Adrenal gland (tissue), 12 donors: Measurements from ENCODE around the gene IARS2. TPM values are rescaled to one million over a fixed set of nuclear protein-coding genes. Genes with fewer than 3 reads are reported as not detected.
"Not testable (repeated sequence)": the region's sequence is repeated elsewhere in the genome, so short reads cannot be mapped to it uniquely, and the experiment has no call there.

Experiments used
- DNase-seq, 7 donors: peaks; one replicate each; pipeline ENCODE4 v3.0.0-alpha.2; 2019 to 2020
- H3K27ac ChIP-seq, 5 donors: fragments of 200-600 bp; sonication (generic) in 4 of 5; 1 replicate in 3 of 5; 2 replicates in 2 of 5; pipeline versions ENCODE4 v1.5.1 to v1.8.0; 2016 to 2020; ENCODE audit warnings: mild to moderate bottlenecking in 1 of 5
- H3K27me3 ChIP-seq: fragments of 200-600 bp; 2 replicates; pipeline ENCODE4 v1.8.0; 2021
- H3K36me3 ChIP-seq, 2 donors: fragments of 200-600 bp; replicated peaks in 1 of 2; 1 replicate in 1 of 2; 2 replicates in 1 of 2; pipeline versions ENCODE4 v1.5.1 to v1.8.0; 2018 to 2022
- H3K4me1 ChIP-seq, 2 donors: fragments of 200-600 bp; replicated peaks in 1 of 2; 1 replicate in 1 of 2; 2 replicates in 1 of 2; pipeline versions ENCODE4 v1.5.1 to v1.8.0; 2018 to 2021
- H3K4me3 ChIP-seq, 4 donors: fragments of 200-600 bp; sonication (generic) in 3 of 4; one replicate each; pipeline ENCODE4 v1.5.1; 2016 to 2018
- H3K9me3 ChIP-seq, 3 donors: fragments of 200-600 bp; sonication (generic) in 1 of 3; replicated peaks in 1 of 3; 1 replicate in 2 of 3; 2 replicates in 1 of 3; pipeline versions ENCODE4 v1.5.1 to v1.8.0; 2016 to 2021
- POLR2A ChIP-seq, 2 donors: fragments of 450-650 bp; IDR thresholded peaks; one replicate each; pipeline ENCODE4 v1.6.1; 2017; ENCODE audit warnings: antibody characterized with exemption in 2 of 2, mild to moderate bottlenecking in 2 of 2, moderate library complexity in 1 of 2
- WGBS, 4 donors: extraction: QIAGEN DNeasy Blood & Tissue Kit in 2 of 4; methylation state at CpG; one replicate each; pipeline versions ENCODE4 v1.1.5 to v1.1.7; 2013 to 2017; 5-methylcytosine and 5-hydroxymethylcytosine counted together
- intact Hi-C, 2 donors: fragments of 100-400 bp; cut with DNase I; formaldehyde crosslinking; loops; one replicate each; pipeline versions ENCODE4 v1.14.1 to v1.15.0; 2022 to 2023
- polyA plus RNA-seq, 3 donors: library from polyadenylated mRNA; stranded (reverse); fragments of 200-250 nt in 2 of 3; fragments of 350-450 nt in 1 of 3; fragmentation: Illumina TruSeq in 1 of 3; extraction: RNeasy Lipid Tissue Mini Kit (QIAGEN cat#74804) in 1 of 3; gene quantifications; one replicate each; pipeline ENCODE4 v1.2.3, GENCODE V29; 2013 to 2014
- total RNA-seq, 9 donors: library from RNA; depleted of rRNA in 4 of 9; stranded (reverse); fragments of >200 nt in 4 of 9; fragments of 120-200 nt in 1 of 9; fragmentation: NEBNext Ultra II Directional in 1 of 9; extraction: Animal tissue kit (Norgen Biotek cat#: 25700) in 1 of 9; gene quantifications; one replicate each; pipeline versions ENCODE4 v1.1.0 to v1.2.4, GENCODE V29; 2013 to 2023
- TF ChIP-seq, protein P1 (sequence below), 6 experiments: fragments of 450-650 bp in 4 of 6; fragments of 200-600 bp in 2 of 6; sonication (generic) in 1 of 6; IDR thresholded peaks; 1 replicate in 5 of 6; 2 replicates in 1 of 6; pipeline versions ENCODE4 v1.5.1 to v1.8.0; 2016 to 2021; ENCODE audit warnings: antibody characterized with exemption in 6 of 6, mild to moderate bottlenecking in 2 of 6, moderate library complexity in 1 of 6
- donor health status: healthy with polysubstance abuse.
- donor health status: Bipolar disorder and iron deficiency.
- donor health status: DM: yes; HTN: yes; CAD: no.
- donor health status: DM: no; HTN: no; CAD: no.
- donor health status: DM: no; HTN: no; CAD: no.
- donor health status: DM: yes; HTN: yes; CAD: no.

The IARS2 gene
- total and polyA plus RNA-seq, 12 donors = 11.8 to 133 (median 89.9) TPM

DNA sequence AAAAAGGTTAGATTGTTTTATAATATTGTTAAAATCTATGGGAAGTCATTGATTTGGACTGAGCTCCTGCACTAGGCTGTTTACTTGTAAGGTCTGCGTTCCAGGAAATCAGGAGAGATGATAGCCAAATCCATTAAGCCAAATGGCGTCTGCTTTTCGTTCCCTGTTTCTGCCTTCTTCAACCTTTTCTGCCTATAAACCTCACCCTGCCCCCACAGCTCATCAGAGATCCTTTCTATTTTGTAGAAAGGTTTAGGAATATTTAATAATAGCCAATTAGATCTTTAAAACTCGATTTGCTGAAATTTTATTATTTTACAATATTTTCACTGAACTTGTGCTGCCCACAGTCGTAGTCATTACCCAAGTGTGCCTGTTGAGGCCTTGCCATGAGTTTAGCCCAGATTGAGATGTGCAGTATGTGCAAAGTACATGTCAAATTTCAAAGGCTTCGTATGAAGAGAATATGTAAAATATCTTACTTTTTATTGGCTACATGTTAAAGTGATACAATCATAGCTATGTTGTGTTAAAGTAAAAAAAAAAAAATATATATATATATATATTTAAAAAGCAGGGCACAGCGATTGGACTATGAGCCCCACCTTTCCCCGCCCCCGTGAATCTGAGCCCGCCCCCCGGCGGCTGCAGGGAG is 444 bp upstream of the IARS2 start:
- no peaks in the 10 kb centered on the region for H3K9me3 ChIP-seq
- H3K27me3 ChIP-seq = no peaks in the 10 kb centered on the region
- WGBS, 4 donors = 25 to 29% (median 28%) methylated on average over 12 of the region's 12 CpGs
- peaks cover 5 to 12% of the 10 kb centered on the region in 2 donors for H3K4me1 ChIP-seq
- intact Hi-C loops = loop anchor here in 1 of 2 donors (10.0 kb wide), 1 partner anchor 49 kb away; the partner anchor contains the start of gene EPRS1
- no peak for DNase-seq
- no peak overlapping the region for H3K27ac ChIP-seq
- H3K4me3 ChIP-seq = peak overlapping the region in 2 of 4 donors; percentile 71 to 99
- no peak for TF ChIP-seq POLR2A (IDR thresholded peaks at IDR 0.05)
- TF ChIP-seq, protein P1, sequence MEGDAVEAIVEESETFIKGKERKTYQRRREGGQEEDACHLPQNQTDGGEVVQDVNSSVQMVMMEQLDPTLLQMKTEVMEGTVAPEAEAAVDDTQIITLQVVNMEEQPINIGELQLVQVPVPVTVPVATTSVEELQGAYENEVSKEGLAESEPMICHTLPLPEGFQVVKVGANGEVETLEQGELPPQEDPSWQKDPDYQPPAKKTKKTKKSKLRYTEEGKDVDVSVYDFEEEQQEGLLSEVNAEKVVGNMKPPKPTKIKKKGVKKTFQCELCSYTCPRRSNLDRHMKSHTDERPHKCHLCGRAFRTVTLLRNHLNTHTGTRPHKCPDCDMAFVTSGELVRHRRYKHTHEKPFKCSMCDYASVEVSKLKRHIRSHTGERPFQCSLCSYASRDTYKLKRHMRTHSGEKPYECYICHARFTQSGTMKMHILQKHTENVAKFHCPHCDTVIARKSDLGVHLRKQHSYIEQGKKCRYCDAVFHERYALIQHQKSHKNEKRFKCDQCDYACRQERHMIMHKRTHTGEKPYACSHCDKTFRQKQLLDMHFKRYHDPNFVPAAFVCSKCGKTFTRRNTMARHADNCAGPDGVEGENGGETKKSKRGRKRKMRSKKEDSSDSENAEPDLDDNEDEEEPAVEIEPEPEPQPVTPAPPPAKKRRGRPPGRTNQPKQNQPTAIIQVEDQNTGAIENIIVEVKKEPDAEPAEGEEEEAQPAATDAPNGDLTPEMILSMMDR (IDR thresholded peaks at IDR 0.05) = no peak
- peaks cover 0 to 12% of the 10 kb centered on the region in 2 donors for H3K36me3 ChIP-seq

DNA sequence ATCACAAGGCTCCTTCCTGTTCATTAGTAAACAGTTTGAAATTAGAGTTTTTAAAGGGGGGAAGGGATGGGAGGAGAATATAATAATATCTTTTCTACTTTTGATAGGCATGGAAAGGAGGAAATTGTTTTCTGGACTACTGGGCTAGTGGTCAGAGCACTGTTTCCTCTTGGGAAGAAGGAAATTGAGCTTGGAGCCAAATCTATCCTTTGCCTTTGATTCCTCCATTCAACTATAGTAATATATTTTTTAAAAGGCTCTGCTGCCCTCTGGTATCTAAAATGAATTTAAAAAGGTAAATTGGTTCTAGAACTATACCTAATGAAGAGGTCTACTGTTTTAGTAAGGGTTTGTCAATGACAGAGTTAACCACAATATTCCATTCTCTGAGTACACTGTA is 5.9 kb downstream of the IARS2 start:
- no peaks in the 10 kb centered on the region for H3K9me3 ChIP-seq
- H3K27ac ChIP-seq = no peak overlapping the region
- no peaks in the 10 kb centered on the region for H3K27me3 ChIP-seq
- peaks cover 2 to 6% of the 10 kb centered on the region in 2 donors for H3K4me1 ChIP-seq
- peaks cover 0 to 64% of the 10 kb centered on the region in 2 donors for H3K36me3 ChIP-seq
- intact Hi-C loops = loop anchor here in 1 of 2 donors (10.0 kb wide), 2 partner anchors 55 kb away; partner anchors contain the start of gene EPRS1
- DNase-seq = no peak
- H3K4me3 ChIP-seq = no peak overlapping the region
- TF ChIP-seq POLR2A (IDR thresholded peaks at IDR 0.05) = no peak
- TF ChIP-seq, protein P1 (IDR thresholded peaks at IDR 0.05) = no peak

DNA sequence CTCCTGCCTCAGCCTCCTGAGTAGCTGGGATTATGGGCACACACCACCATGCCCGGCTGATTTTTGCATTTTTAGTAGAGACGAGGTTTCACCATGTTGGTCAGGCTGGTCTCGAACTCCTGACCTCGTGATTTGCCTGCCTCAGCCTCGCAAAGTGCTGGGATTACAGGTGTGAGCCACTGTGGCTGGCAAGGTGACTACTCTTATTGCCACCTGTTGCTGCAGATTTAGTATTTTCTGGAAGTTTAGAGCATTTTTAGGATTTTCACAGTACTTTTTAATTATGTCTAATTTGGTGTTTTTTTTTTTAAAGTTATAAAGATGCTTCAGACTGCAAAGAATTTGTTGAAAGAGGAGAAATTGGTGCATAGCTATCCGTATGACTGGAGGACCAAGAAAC is 16.5 kb downstream of the IARS2 start:
- DNase-seq, H3K4me3 ChIP-seq, H3K4me1 ChIP-seq, intact Hi-C loops, H3K27ac ChIP-seq, H3K9me3 ChIP-seq, H3K27me3 ChIP-seq: not testable (repeated sequence)
- WGBS, 4 donors = 90 to 96% (median 93%) methylated on average over 6 of the region's 6 CpGs
- H3K36me3 ChIP-seq = peaks cover 0 to 78% of the 10 kb centered on the region in 2 donors

DNA sequence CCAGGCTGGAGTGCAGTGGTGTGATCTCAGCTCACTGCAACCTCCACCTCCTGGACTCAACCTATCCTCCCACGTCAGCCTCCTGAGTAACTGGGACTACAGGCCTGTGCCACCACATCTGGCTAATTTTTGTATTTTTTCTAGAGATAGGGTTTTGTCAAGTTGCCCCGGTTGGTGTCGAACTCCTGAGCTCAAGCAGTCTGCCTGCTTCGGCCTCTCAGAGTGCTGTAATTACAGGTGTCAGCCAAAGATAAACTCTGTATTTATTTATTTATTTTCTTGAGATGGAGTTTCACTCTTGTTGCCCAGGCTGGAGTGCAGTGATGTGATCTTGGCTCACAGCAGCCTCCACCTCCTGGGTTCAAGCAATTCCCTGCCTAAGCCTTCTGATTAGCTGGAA is 18.7 kb downstream of the IARS2 start:
- H3K27me3 ChIP-seq, H3K27ac ChIP-seq, H3K9me3 ChIP-seq, DNase-seq, H3K4me1 ChIP-seq, H3K4me3 ChIP-seq, intact Hi-C loops: not testable (repeated sequence)
- H3K36me3 ChIP-seq = peaks cover 0 to 57% of the 10 kb centered on the region in 2 donors
- 96 to 100% (median 98%) methylated on average over 4 of the region's 4 CpGs for WGBS, 4 donors

DNA sequence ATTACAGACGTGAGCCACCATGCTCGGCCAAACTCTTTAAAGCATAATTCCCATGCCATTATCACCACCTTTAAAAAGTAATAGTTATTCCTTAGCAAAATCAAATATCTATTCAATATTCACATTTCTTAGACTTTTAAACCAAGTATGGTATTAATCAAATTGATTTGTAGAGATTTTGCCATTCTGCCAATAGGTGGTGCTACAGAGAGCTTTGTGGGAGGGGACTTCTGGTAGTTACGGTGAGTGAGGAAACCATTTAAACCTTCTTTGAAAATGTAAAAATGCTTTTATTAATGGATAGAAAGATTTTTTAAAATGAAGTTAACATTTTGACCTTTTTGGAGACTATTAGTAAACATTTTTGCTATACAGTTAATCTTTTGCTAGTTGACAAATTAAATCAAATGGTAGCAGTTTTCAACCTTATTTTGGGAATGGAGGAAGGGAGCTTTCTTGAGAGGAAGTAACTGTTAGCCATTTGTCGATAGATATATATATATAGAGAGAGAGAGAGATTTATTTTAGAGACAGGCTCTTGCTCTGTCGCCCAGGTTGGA is 19.3 kb downstream of the IARS2 start:
- H3K27me3 ChIP-seq = no peaks in the 10 kb centered on the region
- intact Hi-C loops = no loop called here
- H3K9me3 ChIP-seq = no peaks in the 10 kb centered on the region
- H3K27ac ChIP-seq = no peak overlapping the region
- 71 to 79% (median 75%) methylated on average over 5 of the region's 5 CpGs for WGBS, 4 donors
- DNase-seq = no peak
- H3K36me3 ChIP-seq = peaks cover 0 to 52% of the 10 kb centered on the region in 2 donors
- H3K4me3 ChIP-seq = no peak overlapping the region
- no peaks in the 10 kb centered on the region for H3K4me1 ChIP-seq
- no peak for TF ChIP-seq POLR2A (IDR thresholded peaks at IDR 0.05)
- TF ChIP-seq, protein P1 (IDR thresholded peaks at IDR 0.05) = peak in 5 of 6 experiments; percentile 28 to 48 (median 35)
